Liver (tissue), 9 donors: Measurements from ENCODE around the gene DNAH5. TPM values are rescaled to one million over a fixed set of nuclear protein-coding genes. Genes with fewer than 3 reads are reported as not detected.

Experiments
- DNase-seq: peaks from one replicate; pipeline ENCODE4 v3.0.0-alpha.2; 2017; ENCODE audit warnings: low spot score
- H3K27ac ChIP-seq, 2 donors: one replicate each; pipeline ENCODE4 v1.7.0; 2013; ENCODE audit warnings: inconsistent platforms in 2 of 2, low read length in 2 of 2, control low read depth in 1 of 2, low read depth in 1 of 2, mild to moderate bottlenecking in 1 of 2
- H3K27me3 ChIP-seq, 4 donors: one replicate each; pipeline versions ENCODE4 v1.6.1 to v1.7.0; 2013; ENCODE audit warnings: low read length in 3 of 4, inconsistent platforms in 1 of 4, mild to moderate bottlenecking in 1 of 4, moderate library complexity in 1 of 4; ENCODE audit not compliant: control insufficient read depth in 4 of 4, insufficient read depth in 4 of 4
- H3K36me3 ChIP-seq, 4 donors: one replicate each; pipeline versions ENCODE4 v1.6.1 to v1.7.0; 2013; ENCODE audit warnings: low read length in 3 of 4, mild to moderate bottlenecking in 3 of 4, low read depth in 1 of 4, moderate library complexity in 1 of 4; ENCODE audit not compliant: control insufficient read depth in 4 of 4, insufficient read depth in 3 of 4
- H3K4me1 ChIP-seq, 4 donors: one replicate each; pipeline versions ENCODE4 v1.6.1 to v1.7.0; 2013; ENCODE audit warnings: low read length in 3 of 4, mild to moderate bottlenecking in 3 of 4, moderate library complexity in 1 of 4; ENCODE audit not compliant: control insufficient read depth in 4 of 4, insufficient read depth in 4 of 4
- H3K4me3 ChIP-seq, 3 donors: one replicate each; pipeline versions ENCODE4 v1.6.1 to v1.7.0; 2013; ENCODE audit warnings: low read length in 3 of 3, control low read depth in 1 of 3, low read depth in 1 of 3, mild to moderate bottlenecking in 1 of 3
- H3K9ac ChIP-seq, 2 donors: one replicate each; pipeline ENCODE4 v1.7.0; 2013; ENCODE audit warnings: low read length in 2 of 2, mild to moderate bottlenecking in 2 of 2, moderate library complexity in 2 of 2, control low read depth in 1 of 2, low read depth in 1 of 2
- H3K9me3 ChIP-seq, 4 donors: one replicate each; pipeline versions ENCODE4 v1.6.1 to v1.7.0; 2013; ENCODE audit warnings: low read length in 3 of 4; ENCODE audit not compliant: control insufficient read depth in 4 of 4
- EGR1 ChIP-seq, 2 donors: IDR thresholded peaks; 2 replicates each; pipeline ENCODE4 v1.6.1; 2016 to 2018; ENCODE audit warnings: antibody characterized with exemption in 2 of 2, low read depth in 2 of 2
- FOXA1 ChIP-seq: IDR thresholded peaks from 2 replicates; pipeline ENCODE4 v1.6.1; 2016; ENCODE audit warnings: antibody characterized with exemption
- FOXA2 ChIP-seq: IDR thresholded peaks from 2 replicates; pipeline ENCODE4 v1.6.1; 2016; ENCODE audit warnings: antibody characterized with exemption
- GABPA ChIP-seq, 2 donors: IDR thresholded peaks in 1 of 2; conservative IDR thresholded peaks in 1 of 2; 2 replicates each; pipeline ENCODE4 v1.6.1; 2016; ENCODE audit warnings: antibody characterized with exemption in 2 of 2, mild to moderate bottlenecking in 1 of 2, moderate library complexity in 1 of 2
- HNF4A ChIP-seq, 2 donors: conservative IDR thresholded peaks; 2 replicates each; pipeline ENCODE4 v1.6.1; 2016; ENCODE audit warnings: antibody characterized with exemption in 2 of 2, mild to moderate bottlenecking in 2 of 2
- HNF4G ChIP-seq: IDR thresholded peaks from 2 replicates; pipeline ENCODE4 v1.6.1; 2016; ENCODE audit warnings: antibody characterized with exemption
- JUND ChIP-seq, 2 donors: IDR thresholded peaks; 2 replicates each; pipeline ENCODE4 v1.6.1; 2016; ENCODE audit warnings: antibody characterized with exemption in 2 of 2
- NR2F2 ChIP-seq: IDR thresholded peaks from 2 replicates; pipeline ENCODE4 v1.6.1; 2016; ENCODE audit warnings: antibody characterized with exemption
- RAD21 ChIP-seq, 2 donors: IDR thresholded peaks; 2 replicates each; pipeline ENCODE4 v1.6.1; 2016; ENCODE audit warnings: antibody characterized with exemption in 2 of 2, mild to moderate bottlenecking in 2 of 2
- RXRA ChIP-seq, 2 donors: IDR thresholded peaks; 2 replicates each; pipeline ENCODE4 v1.6.1; 2017 to 2018; ENCODE audit warnings: antibody characterized with exemption in 2 of 2, mild to moderate bottlenecking in 1 of 2
- SP1 ChIP-seq: IDR thresholded peaks from 2 replicates; pipeline ENCODE4 v1.6.1; 2018; ENCODE audit warnings: antibody characterized with exemption, mild to moderate bottlenecking
- TAF1 ChIP-seq: conservative IDR thresholded peaks from 2 replicates; pipeline ENCODE4 v1.6.1; 2016; ENCODE audit warnings: antibody characterized with exemption, mild to moderate bottlenecking
- YY1 ChIP-seq: IDR thresholded peaks from 2 replicates; pipeline ENCODE4 v1.6.1; 2016; ENCODE audit warnings: antibody characterized with exemption, mild to moderate bottlenecking
- whole genome bisulfite sequencing: extraction: QIAGEN DNeasy Blood & Tissue Kit; methylation state at CpG from one replicate; pipeline ENCODE4 v1.1.7; 2013; 5-methylcytosine and 5-hydroxymethylcytosine counted together
- polyA plus RNA-seq, 2 donors: library from polyadenylated mRNA; stranded (reverse) in 1 of 2; unstranded in 1 of 2; fragments of 200-250 nt in 1 of 2; fragments of >200 nt in 1 of 2; fragmentation: Nextera tagmentation in 1 of 2; extraction: Ambion mirVana in 1 of 2; gene quantifications; one replicate each; pipeline versions ENCODE4 v1.2.1 to v1.2.3, GENCODE V29; 2013 to 2015
- total RNA-seq, 2 donors: library from RNA; depleted of rRNA; stranded (reverse); fragments of >200 nt; gene quantifications; one replicate each; pipeline ENCODE4 v1.2.3, GENCODE V29; 2014
- TF ChIP-seq, protein P1 (sequence below): IDR thresholded peaks from 2 replicates; pipeline ENCODE4 v1.6.1; 2016; ENCODE audit warnings: antibody characterized with exemption
- TF ChIP-seq, protein P2 (sequence below): fragments of 150-350 bp; IDR thresholded peaks from 2 replicates; pipeline ENCODE4 v1.5.1; 2017; ENCODE audit warnings: improper control_type of control experiment, low read depth, low read length; ENCODE audit not compliant: missing input control
- TF ChIP-seq, protein P3 (sequence below): IDR thresholded peaks from 2 replicates; pipeline ENCODE4 v1.6.1; 2016; ENCODE audit warnings: antibody characterized with exemption, mild to moderate bottlenecking
- TF ChIP-seq, protein P4 (sequence below): IDR thresholded peaks from 2 replicates; pipeline ENCODE4 v1.6.1; 2016; ENCODE audit warnings: antibody characterized with exemption
- TF ChIP-seq, protein P5 (sequence below): IDR thresholded peaks from 2 replicates; pipeline ENCODE4 v1.6.1; 2016; ENCODE audit warnings: antibody characterized with exemption
- donor health status: healthy.
- donor health status: healthy.
- donor health status: healthy.
- donor health status: healthy.
- donor health status: healthy.

DNAH5 gene
- total and polyA plus RNA-seq, 4 donors: 0.19 to 14.8 (median 4.4) TPM

DNA sequence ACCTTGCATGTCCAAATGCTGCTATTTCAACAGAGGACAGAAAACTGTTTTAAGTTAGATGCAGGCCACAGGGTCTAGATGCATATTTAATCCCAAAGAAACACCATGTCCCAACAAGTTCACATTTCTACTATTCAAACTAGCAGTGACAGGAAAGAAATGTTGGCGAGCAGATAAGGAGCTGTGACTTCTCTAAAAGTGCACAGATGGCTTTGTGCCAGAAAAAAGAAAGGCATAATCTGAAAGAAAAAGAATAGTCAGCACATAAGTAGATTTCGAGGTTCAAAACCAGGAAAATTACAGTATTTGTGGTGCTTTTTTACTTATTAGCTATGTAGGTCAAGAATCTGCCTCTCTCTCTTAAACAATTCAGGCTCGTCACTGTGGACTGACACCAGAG lies 178.3 kb downstream of the DNAH5 start:
- H3K4me3 ChIP-seq: no peak overlapping the region
- H3K9me3 ChIP-seq: no peaks in the 10 kb centered on the region
- H3K9ac ChIP-seq: no peak overlapping the region
- TF ChIP-seq EGR1 (IDR thresholded peaks at IDR 0.05; ENCODE audit: low read depth in 2 of 2) (no peak), FOXA1 (no peak), FOXA2 (no peak), HNF4A (conservative IDR thresholded peaks at IDR 0.05) (no peak), RXRA (IDR thresholded peaks at IDR 0.05) (no peak), SP1 (no peak), RAD21 (IDR thresholded peaks at IDR 0.05) (no peak), JUND (IDR thresholded peaks at IDR 0.05) (no peak), NR2F2 (no peak), HNF4G (no peak), YY1 (no peak), TAF1 (no peak), GABPA (IDR thresholded peaks at IDR 0.05 in 1 of 2, conservative IDR thresholded peaks at IDR 0.05 in 1 of 2) (no peak)
- TF ChIP-seq, protein P1, sequence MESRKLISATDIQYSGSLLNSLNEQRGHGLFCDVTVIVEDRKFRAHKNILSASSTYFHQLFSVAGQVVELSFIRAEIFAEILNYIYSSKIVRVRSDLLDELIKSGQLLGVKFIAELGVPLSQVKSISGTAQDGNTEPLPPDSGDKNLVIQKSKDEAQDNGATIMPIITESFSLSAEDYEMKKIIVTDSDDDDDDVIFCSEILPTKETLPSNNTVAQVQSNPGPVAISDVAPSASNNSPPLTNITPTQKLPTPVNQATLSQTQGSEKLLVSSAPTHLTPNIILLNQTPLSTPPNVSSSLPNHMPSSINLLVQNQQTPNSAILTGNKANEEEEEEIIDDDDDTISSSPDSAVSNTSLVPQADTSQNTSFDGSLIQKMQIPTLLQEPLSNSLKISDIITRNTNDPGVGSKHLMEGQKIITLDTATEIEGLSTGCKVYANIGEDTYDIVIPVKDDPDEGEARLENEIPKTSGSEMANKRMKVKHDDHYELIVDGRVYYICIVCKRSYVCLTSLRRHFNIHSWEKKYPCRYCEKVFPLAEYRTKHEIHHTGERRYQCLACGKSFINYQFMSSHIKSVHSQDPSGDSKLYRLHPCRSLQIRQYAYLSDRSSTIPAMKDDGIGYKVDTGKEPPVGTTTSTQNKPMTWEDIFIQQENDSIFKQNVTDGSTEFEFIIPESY: no peak
- TF ChIP-seq, protein P2, sequence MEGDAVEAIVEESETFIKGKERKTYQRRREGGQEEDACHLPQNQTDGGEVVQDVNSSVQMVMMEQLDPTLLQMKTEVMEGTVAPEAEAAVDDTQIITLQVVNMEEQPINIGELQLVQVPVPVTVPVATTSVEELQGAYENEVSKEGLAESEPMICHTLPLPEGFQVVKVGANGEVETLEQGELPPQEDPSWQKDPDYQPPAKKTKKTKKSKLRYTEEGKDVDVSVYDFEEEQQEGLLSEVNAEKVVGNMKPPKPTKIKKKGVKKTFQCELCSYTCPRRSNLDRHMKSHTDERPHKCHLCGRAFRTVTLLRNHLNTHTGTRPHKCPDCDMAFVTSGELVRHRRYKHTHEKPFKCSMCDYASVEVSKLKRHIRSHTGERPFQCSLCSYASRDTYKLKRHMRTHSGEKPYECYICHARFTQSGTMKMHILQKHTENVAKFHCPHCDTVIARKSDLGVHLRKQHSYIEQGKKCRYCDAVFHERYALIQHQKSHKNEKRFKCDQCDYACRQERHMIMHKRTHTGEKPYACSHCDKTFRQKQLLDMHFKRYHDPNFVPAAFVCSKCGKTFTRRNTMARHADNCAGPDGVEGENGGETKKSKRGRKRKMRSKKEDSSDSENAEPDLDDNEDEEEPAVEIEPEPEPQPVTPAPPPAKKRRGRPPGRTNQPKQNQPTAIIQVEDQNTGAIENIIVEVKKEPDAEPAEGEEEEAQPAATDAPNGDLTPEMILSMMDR: no peak
- TF ChIP-seq, protein P3, sequence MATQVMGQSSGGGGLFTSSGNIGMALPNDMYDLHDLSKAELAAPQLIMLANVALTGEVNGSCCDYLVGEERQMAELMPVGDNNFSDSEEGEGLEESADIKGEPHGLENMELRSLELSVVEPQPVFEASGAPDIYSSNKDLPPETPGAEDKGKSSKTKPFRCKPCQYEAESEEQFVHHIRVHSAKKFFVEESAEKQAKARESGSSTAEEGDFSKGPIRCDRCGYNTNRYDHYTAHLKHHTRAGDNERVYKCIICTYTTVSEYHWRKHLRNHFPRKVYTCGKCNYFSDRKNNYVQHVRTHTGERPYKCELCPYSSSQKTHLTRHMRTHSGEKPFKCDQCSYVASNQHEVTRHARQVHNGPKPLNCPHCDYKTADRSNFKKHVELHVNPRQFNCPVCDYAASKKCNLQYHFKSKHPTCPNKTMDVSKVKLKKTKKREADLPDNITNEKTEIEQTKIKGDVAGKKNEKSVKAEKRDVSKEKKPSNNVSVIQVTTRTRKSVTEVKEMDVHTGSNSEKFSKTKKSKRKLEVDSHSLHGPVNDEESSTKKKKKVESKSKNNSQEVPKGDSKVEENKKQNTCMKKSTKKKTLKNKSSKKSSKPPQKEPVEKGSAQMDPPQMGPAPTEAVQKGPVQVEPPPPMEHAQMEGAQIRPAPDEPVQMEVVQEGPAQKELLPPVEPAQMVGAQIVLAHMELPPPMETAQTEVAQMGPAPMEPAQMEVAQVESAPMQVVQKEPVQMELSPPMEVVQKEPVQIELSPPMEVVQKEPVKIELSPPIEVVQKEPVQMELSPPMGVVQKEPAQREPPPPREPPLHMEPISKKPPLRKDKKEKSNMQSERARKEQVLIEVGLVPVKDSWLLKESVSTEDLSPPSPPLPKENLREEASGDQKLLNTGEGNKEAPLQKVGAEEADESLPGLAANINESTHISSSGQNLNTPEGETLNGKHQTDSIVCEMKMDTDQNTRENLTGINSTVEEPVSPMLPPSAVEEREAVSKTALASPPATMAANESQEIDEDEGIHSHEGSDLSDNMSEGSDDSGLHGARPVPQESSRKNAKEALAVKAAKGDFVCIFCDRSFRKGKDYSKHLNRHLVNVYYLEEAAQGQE: no peak
- TF ChIP-seq, protein P4, sequence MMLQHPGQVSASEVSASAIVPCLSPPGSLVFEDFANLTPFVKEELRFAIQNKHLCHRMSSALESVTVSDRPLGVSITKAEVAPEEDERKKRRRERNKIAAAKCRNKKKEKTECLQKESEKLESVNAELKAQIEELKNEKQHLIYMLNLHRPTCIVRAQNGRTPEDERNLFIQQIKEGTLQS: no peak
- TF ChIP-seq, protein P5, sequence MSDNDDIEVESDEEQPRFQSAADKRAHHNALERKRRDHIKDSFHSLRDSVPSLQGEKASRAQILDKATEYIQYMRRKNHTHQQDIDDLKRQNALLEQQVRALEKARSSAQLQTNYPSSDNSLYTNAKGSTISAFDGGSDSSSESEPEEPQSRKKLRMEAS: no peak
- DNase-seq: no peak
- H3K27ac ChIP-seq: no peak overlapping the region
- no peaks in the 10 kb centered on the region for H3K27me3 ChIP-seq
- 65% methylated on average over 3 of the region's 3 CpGs for WGBS
- H3K4me1 ChIP-seq: peaks cover 0 to 8% (median 0%) of the 10 kb centered on the region in 4 donors
- no peaks in the 10 kb centered on the region for H3K36me3 ChIP-seq
